ENCODE measurements around the gene TMEM212.

GRCh38 chr3:171821044-171821443 lies 22.1 kb upstream of the TMEM212 start:
- TF ChIP-seq YY1 (IDR thresholded peaks at IDR 0.05; ENCODE audit: insufficient read depth, insufficient read length) (no peak), SUZ12 (IDR thresholded peaks at IDR 0.05; ENCODE audit: extremely low read depth, insufficient read depth, insufficient read length) (no peak)
